BJ (cell line): ENCODE data around the gene GRB10. TPM values are rescaled to one million over a fixed set of nuclear protein-coding genes. Genes with fewer than 3 reads are reported as not detected.
A peak's percentile ranks its signal among the peaks of the same experiment; 100 is the strongest.

Experiments used
- CTCF ChIA-PET: fragments of 350-600 bp; formaldehyde crosslinking; extraction: SDS; loops from one replicate; lab custom pipeline; 2021; ENCODE audit warnings: antibody characterized with exemption, inconsistent platforms; lab: Yijun Ruan, JAX
- POLR2A ChIA-PET: fragments of 300-600 bp; sonication (Branson Sonifier 250); formaldehyde crosslinking; extraction: SDS; loops from one replicate; lab custom pipeline; 2021; ENCODE audit warnings: antibody characterized with exemption; lab: Charles Lee
- DNase-seq: peaks from one replicate; pipeline ENCODE4 v3.0.0-alpha.2; 2011; ENCODE audit warnings: low read depth
- H3K27me3 ChIP-seq: 2 replicates; pipeline ENCODE4 v1.6.0; 2011; ENCODE audit warnings: low read length; ENCODE audit not compliant: control insufficient read depth, insufficient read depth
- H3K36me3 ChIP-seq: 2 replicates; pipeline ENCODE4 v1.5.1; 2011; ENCODE audit warnings: low read length; ENCODE audit not compliant: control insufficient read depth, insufficient read depth
- H3K4me3 ChIP-seq: 2 replicates; pipeline ENCODE4 v1.5.1; 2011; ENCODE audit warnings: low read depth, mild to moderate bottlenecking, control low read depth, low read length
- CTCF ChIP-seq: IDR thresholded peaks from 2 replicates; pipeline ENCODE4 v1.5.1; 2011; ENCODE audit warnings: low read depth, mild to moderate bottlenecking, control low read depth, inconsistent platforms, low read length, moderate library complexity; ENCODE audit not compliant: insufficient read depth
- polyA plus RNA-seq: library from polyadenylated mRNA; depleted of rRNA; stranded (reverse); fragments of >200 nt; gene quantifications from 2 replicates; pipeline ENCODE4 v1.2.3, GENCODE V29; 2011

GRB10 gene
- polyA plus RNA-seq, 1 experiment: 8.5 TPM

GRCh38 chr7:50681432-50682045, 101.2 kb downstream of the GRB10 start:
- Histone ChIP-seq H3K36me3 (no peaks in the 10 kb centered on the region), H3K4me3 (no peak overlapping the region), H3K27me3 (no peaks in the 10 kb centered on the region)
- TF ChIP-seq CTCF: no peak
- DNase-seq: no peak
- POLR2A ChIA-PET: no interaction called here
- CTCF ChIA-PET: interaction anchor here (3.0 to 7.8 kb wide), 2 partner anchors 213 to 459 kb away, joined by 15 to 89 read pairs; no protein-coding TSS in a partner anchor

GRCh38 chr7:50679218-50680007, 103.3 kb downstream of the GRB10 start:
- TF ChIP-seq CTCF: 0 out of 2 replicates have a peak, but pooled peaks have one; percentile 16
- ChIA-PET POLR2A (no interaction called here), CTCF (interaction anchor here (0.5 to 7.8 kb wide), 17 partner anchors 8 to 481 kb away, joined by 3 to 89 read pairs (median 4); no protein-coding TSS in a partner anchor)
- DNase-seq: no peak
- H3K4me3 ChIP-seq: no peak overlapping the region
- no peaks in the 10 kb centered on the region for H3K27me3 ChIP-seq
- H3K36me3 ChIP-seq: peaks cover 3% of the 10 kb centered on the region

- no peaks in the 10 kb centered on the region for H3K27me3 ChIP-seq
- no peak for DNase-seq
- ChIA-PET CTCF (interaction anchor here (0.6 to 7.8 kb wide), 12 partner anchors 9 to 478 kb away, joined by 3 to 89 read pairs (median 4); no protein-coding TSS in a partner anchor), POLR2A (interaction anchor here (0.7 kb wide), 1 partner anchor 81 kb away, joined by 3 read pairs; no protein-coding TSS in a partner anchor)
- no peak overlapping the region for H3K4me3 ChIP-seq
- TF ChIP-seq CTCF: no peak
- H3K36me3 ChIP-seq: peaks cover 8% of the 10 kb centered on the region
These were observed 104.1 kb downstream of the GRB10 start for GRCh38 chr7:50678586-50678985.

- CTCF ChIA-PET: interaction anchor here (1.0 to 7.8 kb wide), 4 partner anchors 10 to 485 kb away, joined by 3 to 89 read pairs (median 6); no protein-coding TSS in a partner anchor
- POLR2A ChIA-PET: no interaction called here
- Histone ChIP-seq H3K4me3 (no peak overlapping the region), H3K27me3 (no peaks in the 10 kb centered on the region), H3K36me3 (peaks cover 10% of the 10 kb centered on the region)
- DNase-seq: no peak
- TF ChIP-seq CTCF: no peak
These were observed 105.1 kb downstream of the GRB10 start for GRCh38 chr7:50677638-50677996.
